ENCODE measurements around the gene EFHC2. TPM values are rescaled to one million over a fixed set of nuclear protein-coding genes. Genes with fewer than 3 reads are reported as not detected.

The EFHC2 gene
- polyA plus RNA-seq, 1 donor (not counting 4 experiments of a cell fraction or from before 2014, with no cell fraction given), result 0.98 TPM

DNA sequence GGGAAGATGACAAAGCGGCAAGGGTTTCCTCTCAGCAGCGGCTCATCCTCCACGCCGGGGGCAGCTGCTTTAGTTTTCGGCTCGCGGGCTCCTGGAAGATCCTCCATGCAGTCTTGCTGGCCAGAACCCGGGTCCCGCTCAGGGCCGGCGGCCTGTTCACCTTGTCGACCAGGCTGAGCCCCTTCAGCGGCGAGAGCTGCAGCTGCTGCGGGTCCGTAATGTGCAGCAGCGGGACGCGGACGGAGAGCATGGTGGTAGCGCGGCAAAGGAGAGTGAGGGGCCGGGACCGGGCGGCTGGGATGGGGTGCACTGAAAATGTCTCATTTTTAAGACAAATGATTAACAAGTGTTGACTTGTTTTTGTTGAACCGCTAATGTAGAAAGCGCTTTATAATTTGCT, 33.2 kb downstream of the EFHC2 start:
- dilution Hi-C loops (cut with MboI; ENCODE audit: extremely low pct_ligation_motif_present, low sequenced_read_pairs), result no loop called here
- Histone ChIP-seq H2AFZ (ENCODE audit: control insufficient read depth, low read length) (no peak overlapping the region), H3K27ac (ENCODE audit: control insufficient read depth, insufficient read depth, low read length) (no peak overlapping the region), H3K4me2 (ENCODE audit: control insufficient read depth, extremely low read depth, insufficient read depth, low read depth, low read length) (no peak overlapping the region), H3K9ac (ENCODE audit: control insufficient read depth, extremely low read depth, insufficient read depth, low read length) (no peak overlapping the region), H3K9me3 (ENCODE audit: control insufficient read depth, low read depth, low read length) (no peaks in the 10 kb centered on the region), H3K79me2 (ENCODE audit: control insufficient read depth, insufficient read depth, low read length) (no peaks in the 10 kb centered on the region), H3K27me3 (ENCODE audit: control insufficient read depth, extremely low read depth, insufficient read depth, low read length) (no peaks in the 10 kb centered on the region), H4K20me1 (ENCODE audit: control insufficient read depth, extremely low read depth, insufficient read depth, low read length) (no peaks in the 10 kb centered on the region), H3K9me1 (ENCODE audit: control insufficient read depth, extremely low read depth, insufficient read depth, low read length) (no peaks in the 10 kb centered on the region), H3K4me3 (ENCODE audit: control insufficient read depth in 2 of 3, extremely low read depth in 1 of 3, insufficient read depth in 2 of 3, low read depth in 1 of 3, low read length in 3 of 3) (no peak overlapping the region), H3K4me1 (ENCODE audit: control insufficient read depth, extremely low read depth, insufficient read depth, low read length) (peaks cover 4% of the 10 kb centered on the region), H3K36me3 (ENCODE audit: control insufficient read depth in 2 of 2, extremely low read depth in 1 of 2, insufficient read depth in 2 of 2, low read length in 2 of 2) (no peaks in the 10 kb centered on the region)
- FAIRE-seq (no peak), DNase-seq (ENCODE audit: low read depth, low spot score) (no peak)
- TF ChIP-seq, protein P1, sequence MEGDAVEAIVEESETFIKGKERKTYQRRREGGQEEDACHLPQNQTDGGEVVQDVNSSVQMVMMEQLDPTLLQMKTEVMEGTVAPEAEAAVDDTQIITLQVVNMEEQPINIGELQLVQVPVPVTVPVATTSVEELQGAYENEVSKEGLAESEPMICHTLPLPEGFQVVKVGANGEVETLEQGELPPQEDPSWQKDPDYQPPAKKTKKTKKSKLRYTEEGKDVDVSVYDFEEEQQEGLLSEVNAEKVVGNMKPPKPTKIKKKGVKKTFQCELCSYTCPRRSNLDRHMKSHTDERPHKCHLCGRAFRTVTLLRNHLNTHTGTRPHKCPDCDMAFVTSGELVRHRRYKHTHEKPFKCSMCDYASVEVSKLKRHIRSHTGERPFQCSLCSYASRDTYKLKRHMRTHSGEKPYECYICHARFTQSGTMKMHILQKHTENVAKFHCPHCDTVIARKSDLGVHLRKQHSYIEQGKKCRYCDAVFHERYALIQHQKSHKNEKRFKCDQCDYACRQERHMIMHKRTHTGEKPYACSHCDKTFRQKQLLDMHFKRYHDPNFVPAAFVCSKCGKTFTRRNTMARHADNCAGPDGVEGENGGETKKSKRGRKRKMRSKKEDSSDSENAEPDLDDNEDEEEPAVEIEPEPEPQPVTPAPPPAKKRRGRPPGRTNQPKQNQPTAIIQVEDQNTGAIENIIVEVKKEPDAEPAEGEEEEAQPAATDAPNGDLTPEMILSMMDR (optimal IDR thresholded peaks at IDR 0.05 in 1 of 3, IDR thresholded peaks at IDR 0.05 in 1 of 3, conservative IDR thresholded peaks at IDR 0.05 in 1 of 3; ENCODE audit: extremely low read depth in 1 of 3, insufficient read depth in 2 of 3, low read length in 3 of 3), result no peak
- no peak for TF ChIP-seq EZH2 (IDR thresholded peaks at IDR 0.05; ENCODE audit: low read length)

DNA sequence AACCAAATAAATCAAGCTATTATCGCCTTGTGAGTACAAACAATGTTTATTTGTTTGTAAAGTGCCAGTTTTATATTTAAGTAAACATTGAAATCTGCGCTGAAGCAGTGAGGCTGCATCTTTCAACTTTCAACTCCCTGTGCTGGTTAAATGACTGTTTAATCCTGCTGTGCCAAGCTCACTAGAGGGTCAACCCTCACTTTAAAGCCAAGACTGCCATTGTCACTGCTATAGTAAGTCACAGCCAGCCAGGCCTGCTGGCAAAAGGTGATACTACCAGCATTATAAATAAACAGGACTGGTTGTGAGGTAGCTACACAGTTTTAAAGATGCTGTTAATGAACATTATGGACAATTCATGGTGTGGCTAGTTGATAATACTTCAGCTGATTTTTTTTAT, 34.6 kb downstream of the EFHC2 start:
- H3K4me2 ChIP-seq (ENCODE audit: control insufficient read depth, extremely low read depth, insufficient read depth, low read depth, low read length), result no peak overlapping the region
- no peaks in the 10 kb centered on the region for H3K36me3 ChIP-seq (ENCODE audit: control insufficient read depth in 2 of 2, extremely low read depth in 1 of 2, insufficient read depth in 2 of 2, low read length in 2 of 2)
- no peaks in the 10 kb centered on the region for H3K9me1 ChIP-seq (ENCODE audit: control insufficient read depth, extremely low read depth, insufficient read depth, low read length)
- no peak overlapping the region for H3K9ac ChIP-seq (ENCODE audit: control insufficient read depth, extremely low read depth, insufficient read depth, low read length)
- no peak overlapping the region for H3K4me3 ChIP-seq (ENCODE audit: control insufficient read depth in 2 of 3, extremely low read depth in 1 of 3, insufficient read depth in 2 of 3, low read depth in 1 of 3, low read length in 3 of 3)
- no peaks in the 10 kb centered on the region for H3K79me2 ChIP-seq (ENCODE audit: control insufficient read depth, insufficient read depth, low read length)
- dilution Hi-C loops (cut with MboI; ENCODE audit: extremely low pct_ligation_motif_present, low sequenced_read_pairs), result no loop called here
- peaks cover 4% of the 10 kb centered on the region for H3K4me1 ChIP-seq (ENCODE audit: control insufficient read depth, extremely low read depth, insufficient read depth, low read length)
- H3K27ac ChIP-seq (ENCODE audit: control insufficient read depth, insufficient read depth, low read length), result no peak overlapping the region
- FAIRE-seq (no peak), DNase-seq (ENCODE audit: low read depth, low spot score) (no peak)
- H3K27me3 ChIP-seq (ENCODE audit: control insufficient read depth, extremely low read depth, insufficient read depth, low read length), result no peaks in the 10 kb centered on the region
- H4K20me1 ChIP-seq (ENCODE audit: control insufficient read depth, extremely low read depth, insufficient read depth, low read length), result no peaks in the 10 kb centered on the region
- TF ChIP-seq, protein P1 (optimal IDR thresholded peaks at IDR 0.05 in 1 of 3, IDR thresholded peaks at IDR 0.05 in 1 of 3, conservative IDR thresholded peaks at IDR 0.05 in 1 of 3; ENCODE audit: extremely low read depth in 1 of 3, insufficient read depth in 2 of 3, low read length in 3 of 3), result no peak
- no peak for TF ChIP-seq EZH2 (IDR thresholded peaks at IDR 0.05; ENCODE audit: low read length)
- no peaks in the 10 kb centered on the region for H3K9me3 ChIP-seq (ENCODE audit: control insufficient read depth, low read depth, low read length)
- no peak overlapping the region for H2AFZ ChIP-seq (ENCODE audit: control insufficient read depth, low read length)
